Heart left ventricle (tissue), 13 donors: ENCODE data around the gene INPP5K.

ENCODE experiments used
- POLR2A ChIP-seq, 2 donors: fragments of 450-650 bp; IDR thresholded peaks; one replicate each; pipeline ENCODE4 v1.6.1; 2017; ENCODE audit warnings: antibody characterized with exemption in 2 of 2, mild to moderate bottlenecking in 2 of 2, moderate library complexity in 2 of 2
- TF ChIP-seq, protein P1 (sequence below), 12 donors: fragments of 200-600 bp; sonication (generic) in 4 of 12; IDR thresholded peaks; one replicate each; pipeline versions ENCODE4 v1.5.0 to v1.8.0; 2018 to 2022; ENCODE audit warnings: antibody characterized with exemption in 12 of 12, mild to moderate bottlenecking in 5 of 12
- donor health status: ischemic (EF 13 %, LVEDD 7.1; RV severe dilation, severe dysfunction).
- donor health status: DM: no; HTN: yes; CAD: no.
- donor health status: DM: no; HTN: no; CAD: no.
- donor health status: ischemic (EF 25% LVEDD 6.9; RV normal size, moderate dysfunction).
- donor health status: ischemic (EF 25% LVEDD 5.7; RV mildly dilated, moderate dysfunction).
- donor health status: ischemic (EF 35%, LVEDD 5.7; RV mildly dilated, moderate dysfunction).
- donor health status: nonischemic (EF 11% LVEDD 7.7; RV severe dilation, severe dysfunction).
- donor health status: DM: yes; HTN: yes; CAD: no.
- donor health status: PGD.
- donor health status: ischemic (EF 29% LVEDD 5.4; RV normal size, mild dysfunction).
- donor health status: nonischemic (EF 23%, LVEDD 6.1; RV moderate dilation, normal function).

DNA sequence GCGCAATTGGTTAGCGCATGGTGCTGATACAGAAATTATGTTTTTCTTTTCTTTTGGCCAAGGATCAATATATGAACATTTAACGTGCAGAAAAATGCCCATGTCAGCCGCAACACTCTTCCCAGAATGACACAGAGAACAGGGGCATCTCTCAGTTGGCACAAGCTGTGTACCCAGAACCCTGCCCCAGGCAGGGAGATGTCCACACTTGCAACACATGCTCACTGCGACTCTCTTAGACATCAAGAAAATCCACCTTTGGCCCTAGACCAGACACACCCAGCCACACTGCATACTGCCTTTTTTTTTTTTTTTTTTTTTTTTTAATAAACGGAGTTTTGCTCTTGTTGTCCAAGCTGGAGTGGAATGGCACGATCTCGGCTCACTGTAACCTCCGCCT is 29.2 kb upstream of the INPP5K start:
- no peak for TF ChIP-seq POLR2A (IDR thresholded peaks at IDR 0.05)
- TF ChIP-seq, protein P1, sequence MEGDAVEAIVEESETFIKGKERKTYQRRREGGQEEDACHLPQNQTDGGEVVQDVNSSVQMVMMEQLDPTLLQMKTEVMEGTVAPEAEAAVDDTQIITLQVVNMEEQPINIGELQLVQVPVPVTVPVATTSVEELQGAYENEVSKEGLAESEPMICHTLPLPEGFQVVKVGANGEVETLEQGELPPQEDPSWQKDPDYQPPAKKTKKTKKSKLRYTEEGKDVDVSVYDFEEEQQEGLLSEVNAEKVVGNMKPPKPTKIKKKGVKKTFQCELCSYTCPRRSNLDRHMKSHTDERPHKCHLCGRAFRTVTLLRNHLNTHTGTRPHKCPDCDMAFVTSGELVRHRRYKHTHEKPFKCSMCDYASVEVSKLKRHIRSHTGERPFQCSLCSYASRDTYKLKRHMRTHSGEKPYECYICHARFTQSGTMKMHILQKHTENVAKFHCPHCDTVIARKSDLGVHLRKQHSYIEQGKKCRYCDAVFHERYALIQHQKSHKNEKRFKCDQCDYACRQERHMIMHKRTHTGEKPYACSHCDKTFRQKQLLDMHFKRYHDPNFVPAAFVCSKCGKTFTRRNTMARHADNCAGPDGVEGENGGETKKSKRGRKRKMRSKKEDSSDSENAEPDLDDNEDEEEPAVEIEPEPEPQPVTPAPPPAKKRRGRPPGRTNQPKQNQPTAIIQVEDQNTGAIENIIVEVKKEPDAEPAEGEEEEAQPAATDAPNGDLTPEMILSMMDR (IDR thresholded peaks at IDR 0.05): no peak
